ENCODE data around the gene CCS. TPM values are rescaled to one million over a fixed set of nuclear protein-coding genes. Genes with fewer than 3 reads are reported as not detected.
A peak's percentile ranks its signal among the peaks of the same experiment; 100 is the strongest.

CCS gene
- total and polyA plus RNA-seq, 7 experiments from 2014 or later: 32.8 to 63.5 (median 42.5) TPM

DNA sequence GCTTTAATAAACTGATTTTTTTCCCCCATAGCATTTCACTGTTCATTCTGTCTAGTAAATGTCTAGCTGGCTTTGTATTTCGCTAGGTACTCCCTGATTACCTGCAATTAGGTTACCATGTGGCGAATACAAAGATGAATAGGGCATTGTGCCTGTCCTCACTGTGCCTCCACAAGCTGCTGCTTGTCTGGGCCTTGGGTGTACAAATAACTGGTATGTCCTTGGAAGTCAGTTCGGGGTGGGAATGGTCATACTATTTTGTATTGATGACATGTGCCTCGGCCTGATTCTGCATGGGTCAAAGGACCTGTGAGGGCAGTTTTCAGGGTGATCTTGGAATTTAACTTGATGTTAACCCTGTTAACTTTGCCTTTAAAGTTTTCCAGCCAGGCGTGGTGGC, 56.9 kb downstream of the CCS start:
- H3K4me1 Mint-ChIP-seq: peaks cover 34 to 73% (median 63%) of the 10 kb centered on the region in 7 donors

DNA sequence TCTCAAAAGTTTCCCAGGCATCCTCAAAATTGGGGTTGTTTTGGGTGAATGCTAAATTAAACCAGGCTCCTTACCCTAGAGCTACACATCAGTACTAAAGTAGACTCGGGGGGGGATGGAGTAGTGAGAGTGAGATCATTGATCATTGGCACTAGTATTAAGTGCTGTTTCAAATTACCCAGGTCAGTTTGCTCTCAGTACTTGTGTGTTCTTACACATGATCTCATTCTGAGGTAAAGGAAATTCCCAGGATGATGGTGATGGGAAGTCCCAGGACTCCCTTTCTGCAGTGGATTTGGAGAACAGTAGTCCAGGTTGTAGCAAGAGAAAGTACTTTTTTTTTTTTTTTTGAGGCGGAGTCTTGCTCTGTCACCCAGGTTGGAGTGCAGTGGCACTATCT, 58.0 kb downstream of the CCS start:
- Histone ChIP-seq H3K4me1 (ENCODE audit: control insufficient read depth in 2 of 2, insufficient read depth in 2 of 2, low read length in 2 of 2) (peaks cover 4 to 14% of the 10 kb centered on the region in 2 donors), H3K27me3 (ENCODE audit: control insufficient read depth in 2 of 2, insufficient read depth in 2 of 2, low read length in 2 of 2) (no peaks in the 10 kb centered on the region), H3K36me3 (ENCODE audit: control insufficient read depth in 2 of 3, insufficient read depth in 3 of 3, low read length in 3 of 3) (peaks cover 18 to 55% (median 24%) of the 10 kb centered on the region in 3 experiments), H3K9me3 (ENCODE audit: control insufficient read depth in 2 of 3, low read length in 3 of 3) (no peaks in the 10 kb centered on the region), H3K4me3 (ENCODE audit: low read length) (no peak overlapping the region), H3K27ac (ENCODE audit: low read depth, low read length) (no peak overlapping the region)
- peaks cover 10 to 44% (median 39%) of the 10 kb centered on the region in 5 donors for H3K36me3 Mint-ChIP-seq
- intact Hi-C loops (cut with micrococcal nuclease): no loop called here
- CTCF ChIA-PET: interaction anchor here (0.6 kb wide), 1 partner anchor 286 kb away, joined by 3 read pairs; no protein-coding TSS in a partner anchor
- peak overlapping the region in 3 of 9 donors; percentile 28 to 59 (median 31) for H3K27ac Mint-ChIP-seq
- ATAC-seq (peak; percentile 16), DNase-seq (no peak)
- H3K4me1 Mint-ChIP-seq: peaks cover 29 to 68% (median 58%) of the 10 kb centered on the region in 7 donors
- H3K27me3 Mint-ChIP-seq: no peaks in the 10 kb centered on the region
- H3K4me3 Mint-ChIP-seq: no peak overlapping the region
- H3K9me3 Mint-ChIP-seq: peaks cover 0 to 2% (median 0%) of the 10 kb centered on the region in 11 donors
- POLR2A ChIA-PET: interaction anchor here (1.2 kb wide), 1 partner anchor 12 kb away, joined by 3 read pairs; no protein-coding TSS in a partner anchor

More for the DNA sequence above, 56.9 kb downstream of the CCS start:
- peaks cover 19 to 60% (median 30%) of the 10 kb centered on the region in 3 experiments for H3K36me3 ChIP-seq (ENCODE audit: control insufficient read depth in 2 of 3, insufficient read depth in 3 of 3, low read length in 3 of 3)
- POLR2A ChIA-PET: interaction anchor here (1.0 to 3.3 kb wide), 5 partner anchors 11 to 32 kb away, joined by 4 to 19 read pairs (median 4); partner anchors contain the start of gene RBM4
- no peaks in the 10 kb centered on the region for H3K27me3 Mint-ChIP-seq
- H3K36me3 Mint-ChIP-seq: peaks cover 15 to 50% (median 42%) of the 10 kb centered on the region in 5 donors
- DNase-seq: no peak
- no peak overlapping the region for H3K4me3 ChIP-seq (ENCODE audit: low read length)
- CTCF ChIA-PET: interaction anchor here (1.3 kb wide), 1 partner anchor 27 kb away, joined by 3 read pairs; the partner anchor contains the start of gene RBM4B
- H3K4me3 Mint-ChIP-seq: peak overlapping the region in 4 of 10 donors; percentile 5 to 25 (median 14)
- H3K4me1 ChIP-seq (ENCODE audit: control insufficient read depth in 2 of 2, insufficient read depth in 2 of 2, low read length in 2 of 2): peaks cover 9 to 25% of the 10 kb centered on the region in 2 donors
- no peak for ATAC-seq
- peak overlapping the region in 1 of 9 donors; percentile 76 for H3K27ac Mint-ChIP-seq
- H3K9me3 Mint-ChIP-seq: peaks cover 0 to 2% (median 0%) of the 10 kb centered on the region in 11 donors
- H3K27me3 ChIP-seq (ENCODE audit: control insufficient read depth in 2 of 2, insufficient read depth in 2 of 2, low read length in 2 of 2): no peaks in the 10 kb centered on the region
- no peak overlapping the region for H3K27ac ChIP-seq (ENCODE audit: low read depth, low read length)
- H3K9me3 ChIP-seq (ENCODE audit: control insufficient read depth in 2 of 3, low read length in 3 of 3): no peaks in the 10 kb centered on the region
- intact Hi-C loops (cut with micrococcal nuclease): no loop called here

DNA sequence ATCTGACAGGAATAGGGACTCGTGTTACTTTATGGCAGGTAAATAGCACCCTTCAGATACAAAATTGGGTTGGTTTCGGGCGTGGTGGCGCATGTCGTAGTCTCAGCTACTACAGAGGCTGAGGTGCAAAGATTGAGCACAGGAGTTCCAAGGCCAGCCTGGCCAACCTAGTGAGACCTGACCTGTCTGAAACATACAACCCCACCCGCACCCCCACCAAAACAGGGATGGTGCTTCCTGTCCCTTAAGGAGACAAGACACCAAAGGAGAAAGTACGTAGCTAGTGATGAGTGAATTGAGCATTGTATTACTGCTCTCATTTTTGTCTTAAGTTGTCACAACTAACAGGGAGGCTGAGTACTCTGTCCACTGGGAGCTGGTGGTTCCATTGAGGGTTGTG, 59.7 kb downstream of the CCS start:
- ChIA-PET CTCF (no interaction called here), POLR2A (interaction anchor here (0.8 to 1.7 kb wide), 4 partner anchors 8 to 83 kb away, joined by 3 to 7 read pairs (median 4); partner anchors contain the start of gene RBM14)
- Histone ChIP-seq H3K4me1 (ENCODE audit: control insufficient read depth in 2 of 2, insufficient read depth in 2 of 2, low read length in 2 of 2) (no peaks in the 10 kb centered on the region), H3K27me3 (ENCODE audit: control insufficient read depth in 2 of 2, insufficient read depth in 2 of 2, low read length in 2 of 2) (no peaks in the 10 kb centered on the region), H3K9me3 (ENCODE audit: control insufficient read depth in 2 of 3, low read length in 3 of 3) (no peaks in the 10 kb centered on the region), H3K27ac (ENCODE audit: low read depth, low read length) (no peak overlapping the region), H3K36me3 (ENCODE audit: control insufficient read depth in 2 of 3, insufficient read depth in 3 of 3, low read length in 3 of 3) (peaks cover 8 to 47% (median 8%) of the 10 kb centered on the region in 3 experiments), H3K4me3 (ENCODE audit: low read length) (no peak overlapping the region)
- Mint-ChIP-seq H3K36me3 (peaks cover 0 to 28% (median 23%) of the 10 kb centered on the region in 5 donors), H3K27me3 (no peaks in the 10 kb centered on the region), H3K4me1 (peaks cover 14 to 52% (median 42%) of the 10 kb centered on the region in 7 donors), H3K27ac (peak overlapping the region in 5 of 9 donors; percentile 38 to 76 (median 49)), H3K4me3 (peak overlapping the region in 3 of 10 donors; percentile 14 to 36 (median 31)), H3K9me3 (no peaks in the 10 kb centered on the region)
- DNase-seq: no peak
- intact Hi-C loops (cut with micrococcal nuclease): loop anchor here in 1 of 2 donors (2.0 kb wide), 1 partner anchor 14 kb away; the partner anchor contains the start of gene RBM4
- ATAC-seq: no peak

DNA sequence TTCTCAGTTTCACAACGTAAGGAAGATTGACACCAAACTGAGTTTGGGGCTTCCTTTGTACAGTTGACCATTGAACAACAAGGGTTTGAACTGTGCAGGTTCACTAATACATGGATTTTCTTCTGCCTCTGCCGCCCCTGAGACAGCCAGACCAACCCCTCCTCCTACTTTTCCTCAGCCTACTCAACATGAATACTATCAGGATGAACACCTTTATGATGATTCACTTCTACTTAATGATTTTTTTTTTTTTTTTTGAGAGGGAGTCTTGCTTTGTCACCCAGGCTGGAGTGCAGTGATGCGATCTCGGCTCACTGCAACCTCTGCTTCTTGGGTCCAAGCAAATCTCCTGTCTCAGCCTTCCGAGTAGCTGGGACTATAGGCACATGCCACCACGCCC, 60.1 kb downstream of the CCS start:
- H3K27me3 ChIP-seq (ENCODE audit: control insufficient read depth in 2 of 2, insufficient read depth in 2 of 2, low read length in 2 of 2): no peaks in the 10 kb centered on the region
- no peak overlapping the region for H3K4me3 Mint-ChIP-seq
- no peak overlapping the region for H3K4me3 ChIP-seq (ENCODE audit: low read length)
- CTCF ChIA-PET: no interaction called here
- no peaks in the 10 kb centered on the region for H3K9me3 Mint-ChIP-seq
- peak overlapping the region in 6 of 9 donors; percentile 38 to 76 (median 50) for H3K27ac Mint-ChIP-seq
- no peak for DNase-seq
- no peaks in the 10 kb centered on the region for H3K9me3 ChIP-seq (ENCODE audit: control insufficient read depth in 2 of 3, low read length in 3 of 3)
- no peak overlapping the region for H3K27ac ChIP-seq (ENCODE audit: low read depth, low read length)
- H3K4me1 Mint-ChIP-seq: peaks cover 12 to 49% (median 39%) of the 10 kb centered on the region in 7 donors
- POLR2A ChIA-PET: interaction anchor here (0.8 to 1.7 kb wide), 3 partner anchors 8 to 84 kb away, joined by 3 to 7 read pairs (median 4); partner anchors contain the start of gene RBM14
- H3K4me1 ChIP-seq (ENCODE audit: control insufficient read depth in 2 of 2, insufficient read depth in 2 of 2, low read length in 2 of 2): no peaks in the 10 kb centered on the region
- peaks cover 0 to 26% (median 21%) of the 10 kb centered on the region in 5 donors for H3K36me3 Mint-ChIP-seq
- intact Hi-C loops (cut with micrococcal nuclease): loop anchor here in 1 of 2 donors (2.0 kb wide), 1 partner anchor 14 kb away; the partner anchor contains the start of gene RBM4
- H3K27me3 Mint-ChIP-seq: no peaks in the 10 kb centered on the region
- no peak for ATAC-seq
- H3K36me3 ChIP-seq (ENCODE audit: control insufficient read depth in 2 of 3, insufficient read depth in 3 of 3, low read length in 3 of 3): peaks cover 8 to 44% (median 8%) of the 10 kb centered on the region in 3 experiments

Other genes starting within 250 kb of the CCS start
- 10 to 100 TPM; 35.9 to 50.8 (median 48.4) TPM for gene BRMS1, start 248.1 kb upstream of the CCS start, total RNA-seq
- gene BRMS1, start 248.1 kb upstream of the CCS start, polyA plus RNA-seq: 10 to 100 TPM; 56.7 to 73.5 TPM
- gene B4GAT1, start 245.6 kb upstream of the CCS start, total RNA-seq: 10 to 100 TPM in 2 of 5 experiments, 1 to 10 TPM in 3; 2.2 to 11.8 (median 7.6) TPM
- 10 to 100 TPM; 13.5 to 18.2 TPM for gene B4GAT1, start 245.6 kb upstream of the CCS start, polyA plus RNA-seq
- gene SLC29A2, start 221.4 kb upstream of the CCS start, total RNA-seq: 10 to 100 TPM in 3 of 5 experiments, 1 to 10 TPM in 2; 6.0 to 18.9 (median 12.0) TPM
- gene SLC29A2, start 221.4 kb upstream of the CCS start, polyA plus RNA-seq: 1 to 10 TPM; 2.7 to 6.2 TPM
- under 1 TPM in 1 of 5 experiments, not detected in 4; 0.53 TPM for gene NPAS4, start 172.2 kb upstream of the CCS start, total RNA-seq
- gene NPAS4, start 172.2 kb upstream of the CCS start, polyA plus RNA-seq: not detected
- 10 to 100 TPM; 23.5 to 64.1 (median 24.0) TPM for gene MRPL11, start 154.3 kb upstream of the CCS start, total RNA-seq
- 10 to 100 TPM; 83.2 to 89.3 TPM for gene MRPL11, start 154.3 kb upstream of the CCS start, polyA plus RNA-seq
- gene PELI3, start 126.3 kb upstream of the CCS start, total RNA-seq: 10 to 100 TPM; 10.6 to 27.3 (median 18.6) TPM
- gene PELI3, start 126.3 kb upstream of the CCS start, polyA plus RNA-seq: 1 to 10 TPM; 5.2 to 8.4 TPM
- 10 to 100 TPM; 15.8 to 75.7 (median 19.4) TPM for gene DPP3, start 112.8 kb upstream of the CCS start, total RNA-seq
- 10 to 100 TPM; 18.6 to 22.2 TPM for gene DPP3, start 112.8 kb upstream of the CCS start, polyA plus RNA-seq
- 10 to 100 TPM; 16.9 to 38.2 (median 23.6) TPM for gene BBS1, start 82.5 kb upstream of the CCS start, total RNA-seq
- gene BBS1, start 82.5 kb upstream of the CCS start, polyA plus RNA-seq: 10 to 100 TPM in 1 of 2 donors, 1 to 10 TPM in 1; 9.6 to 13.9 TPM
- gene ZDHHC24, start 47.1 kb upstream of the CCS start, total RNA-seq: 10 to 100 TPM; 14.5 to 24.5 (median 19.2) TPM
- 10 to 100 TPM in 1 of 2 donors, 1 to 10 TPM in 1; 7.8 to 11.8 TPM for gene ZDHHC24, start 47.1 kb upstream of the CCS start, polyA plus RNA-seq
- gene ACTN3, start 46.3 kb upstream of the CCS start, total RNA-seq: under 1 TPM in 1 of 5 experiments, not detected in 4; 0.32 TPM
- gene ACTN3, start 46.3 kb upstream of the CCS start, polyA plus RNA-seq: not detected
- gene CTSF, start 24.6 kb upstream of the CCS start, total RNA-seq: 10 to 100 TPM in 4 of 5 experiments, 1 to 10 TPM in 1; 2.3 to 49.7 (median 21.1) TPM
- gene CTSF, start 24.6 kb upstream of the CCS start, polyA plus RNA-seq: 10 to 100 TPM; 27.3 to 28.8 TPM
- 1 to 10 TPM in 2 of 5 experiments, under 1 TPM in 2, not detected in 1; 0.11 to 1.2 (median 0.60) TPM for gene CCDC87, start 122 bp upstream of the CCS start, total RNA-seq
- not detected for gene CCDC87, start 122 bp upstream of the CCS start, polyA plus RNA-seq
- 100 to 1,000 TPM; 165 to 543 (median 192) TPM for gene RBM14, start 23.4 kb downstream of the CCS start, total RNA-seq
- gene RBM14, start 23.4 kb downstream of the CCS start, polyA plus RNA-seq: 100 to 1,000 TPM in 1 of 2 donors, 10 to 100 TPM in 1; 76.9 to 107 TPM
- gene RBM4, start 45.5 kb downstream of the CCS start, total RNA-seq: 100 to 1,000 TPM; 139 to 239 (median 198) TPM
- 100 to 1,000 TPM; 266 to 284 TPM for gene RBM4, start 45.5 kb downstream of the CCS start, polyA plus RNA-seq
- 10 to 100 TPM in 4 of 5 experiments, 1 to 10 TPM in 1; 9.8 to 27.2 (median 19.7) TPM for gene RBM4B, start 84.7 kb downstream of the CCS start, total RNA-seq
- 10 to 100 TPM; 12.3 to 23.3 TPM for gene RBM4B, start 84.7 kb downstream of the CCS start, polyA plus RNA-seq
- under 1 TPM in 3 of 5 experiments, not detected in 2; 0.02 to 0.98 (median 0.03) TPM for gene SPTBN2, start 136.0 kb downstream of the CCS start, total RNA-seq
- under 1 TPM in 1 of 2 donors, not detected in 1; 0.22 TPM for gene SPTBN2, start 136.0 kb downstream of the CCS start, polyA plus RNA-seq

Measured in naive thymus-derived CD4-positive, alpha-beta T cell (primary cell).